Suprapubic skin (tissue), 4 donors: Measurements from ENCODE around the gene FGF12.

Experiments
- POLR2A ChIP-seq, 2 donors: fragments of 450-650 bp; IDR thresholded peaks; one replicate each; pipeline ENCODE4 v1.6.1; 2017; ENCODE audit warnings: antibody characterized with exemption in 2 of 2, mild to moderate bottlenecking in 2 of 2, moderate library complexity in 2 of 2
- POLR2AphosphoS5 ChIP-seq, 3 donors: sonication (generic); formaldehyde crosslinking; IDR thresholded peaks; one replicate each; pipeline ENCODE4 v1.6.1; 2017; ENCODE audit warnings: antibody characterized with exemption in 3 of 3
- TF ChIP-seq, protein P1 (sequence below), 2 donors: fragments of 200-600 bp in 1 of 2; fragments of 450-650 bp in 1 of 2; sonication (generic) in 1 of 2; IDR thresholded peaks; one replicate each; pipeline ENCODE4 v1.5.1; 2016 to 2019; ENCODE audit warnings: antibody characterized with exemption in 2 of 2, mild to moderate bottlenecking in 1 of 2, moderate library complexity in 1 of 2

GRCh38 chr3:192336286-192336685, 391.1 kb downstream of the FGF12 start:
- TF ChIP-seq POLR2A (IDR thresholded peaks at IDR 0.05) (no peak), POLR2AphosphoS5 (IDR thresholded peaks at IDR 0.05) (no peak)
- TF ChIP-seq, protein P1, sequence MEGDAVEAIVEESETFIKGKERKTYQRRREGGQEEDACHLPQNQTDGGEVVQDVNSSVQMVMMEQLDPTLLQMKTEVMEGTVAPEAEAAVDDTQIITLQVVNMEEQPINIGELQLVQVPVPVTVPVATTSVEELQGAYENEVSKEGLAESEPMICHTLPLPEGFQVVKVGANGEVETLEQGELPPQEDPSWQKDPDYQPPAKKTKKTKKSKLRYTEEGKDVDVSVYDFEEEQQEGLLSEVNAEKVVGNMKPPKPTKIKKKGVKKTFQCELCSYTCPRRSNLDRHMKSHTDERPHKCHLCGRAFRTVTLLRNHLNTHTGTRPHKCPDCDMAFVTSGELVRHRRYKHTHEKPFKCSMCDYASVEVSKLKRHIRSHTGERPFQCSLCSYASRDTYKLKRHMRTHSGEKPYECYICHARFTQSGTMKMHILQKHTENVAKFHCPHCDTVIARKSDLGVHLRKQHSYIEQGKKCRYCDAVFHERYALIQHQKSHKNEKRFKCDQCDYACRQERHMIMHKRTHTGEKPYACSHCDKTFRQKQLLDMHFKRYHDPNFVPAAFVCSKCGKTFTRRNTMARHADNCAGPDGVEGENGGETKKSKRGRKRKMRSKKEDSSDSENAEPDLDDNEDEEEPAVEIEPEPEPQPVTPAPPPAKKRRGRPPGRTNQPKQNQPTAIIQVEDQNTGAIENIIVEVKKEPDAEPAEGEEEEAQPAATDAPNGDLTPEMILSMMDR (IDR thresholded peaks at IDR 0.05) = no peak
